Activated gamma-delta T cell (primary cell): ENCODE data around the gene ANK3.

Experiments
- DNase-seq: peaks from one replicate; lab custom pipeline; 2025; lab: John Stamatoyannopoulos, UW

ANK3 gene

GRCh38 chr10:60031183-60031582, 358.5 kb downstream of the ANK3 start:
- DNase-seq: no peak

- no peak for DNase-seq
These were observed 360.2 kb downstream of the ANK3 start for GRCh38 chr10:60029475-60029874.

GRCh38 chr10:60028081-60028480, 361.6 kb downstream of the ANK3 start:
- no peak for DNase-seq

GRCh38 chr10:60025279-60025678, 364.4 kb downstream of the ANK3 start:
- DNase-seq: no peak

GRCh38 chr10:60024506-60024905, 365.2 kb downstream of the ANK3 start:
- no peak for DNase-seq

GRCh38 chr10:60023155-60023877, 366.4 kb downstream of the ANK3 start:
- no peak for DNase-seq

- DNase-seq: no peak
These were observed 368.3 kb downstream of the ANK3 start for GRCh38 chr10:60021361-60021760.

GRCh38 chr10:60016794-60017193, 372.9 kb downstream of the ANK3 start:
- no peak for DNase-seq

GRCh38 chr10:60009710-60010383, 379.8 kb downstream of the ANK3 start:
- DNase-seq: no peak

GRCh38 chr10:60009276-60009675, 380.4 kb downstream of the ANK3 start:
- DNase-seq: no peak

- DNase-seq: no peak
These were observed 380.9 kb downstream of the ANK3 start for GRCh38 chr10:60008816-60009215.

GRCh38 chr10:60006062-60006461, 383.6 kb downstream of the ANK3 start:
- DNase-seq: no peak

- no peak for DNase-seq
These were observed 385.8 kb downstream of the ANK3 start for GRCh38 chr10:60003651-60004523.

GRCh38 chr10:60000747-60001146, 388.9 kb downstream of the ANK3 start:
- no peak for DNase-seq

GRCh38 chr10:59997827-59998525, 391.7 kb downstream of the ANK3 start:
- DNase-seq: no peak

- DNase-seq: no peak
These were observed 393.8 kb downstream of the ANK3 start for GRCh38 chr10:59995862-59996261.

- DNase-seq: no peak
These were observed 395.7 kb downstream of the ANK3 start for GRCh38 chr10:59993931-59994330.

GRCh38 chr10:59991661-59992060, 398.0 kb downstream of the ANK3 start:
- no peak for DNase-seq

- DNase-seq: no peak
These were observed 398.6 kb downstream of the ANK3 start for GRCh38 chr10:59991117-59991516.

GRCh38 chr10:59985639-59986038, 404.0 kb downstream of the ANK3 start:
- DNase-seq: no peak

- DNase-seq: no peak
These were observed 405.3 kb downstream of the ANK3 start for GRCh38 chr10:59984415-59984814.

GRCh38 chr10:59980356-59980755, 409.3 kb downstream of the ANK3 start:
- no peak for DNase-seq
